Amygdala (tissue), 56 donors: Measurements from ENCODE around the gene MRNIP.
"Not testable (repeated sequence)": the region's sequence is repeated elsewhere in the genome, so short reads cannot be mapped to it uniquely, and the experiment has no call there.

ENCODE experiments used
- DNase-seq, 56 donors: peaks; one replicate each; lab custom pipeline; 2025; lab: John Stamatoyannopoulos, UW

Gene MRNIP

DNA sequence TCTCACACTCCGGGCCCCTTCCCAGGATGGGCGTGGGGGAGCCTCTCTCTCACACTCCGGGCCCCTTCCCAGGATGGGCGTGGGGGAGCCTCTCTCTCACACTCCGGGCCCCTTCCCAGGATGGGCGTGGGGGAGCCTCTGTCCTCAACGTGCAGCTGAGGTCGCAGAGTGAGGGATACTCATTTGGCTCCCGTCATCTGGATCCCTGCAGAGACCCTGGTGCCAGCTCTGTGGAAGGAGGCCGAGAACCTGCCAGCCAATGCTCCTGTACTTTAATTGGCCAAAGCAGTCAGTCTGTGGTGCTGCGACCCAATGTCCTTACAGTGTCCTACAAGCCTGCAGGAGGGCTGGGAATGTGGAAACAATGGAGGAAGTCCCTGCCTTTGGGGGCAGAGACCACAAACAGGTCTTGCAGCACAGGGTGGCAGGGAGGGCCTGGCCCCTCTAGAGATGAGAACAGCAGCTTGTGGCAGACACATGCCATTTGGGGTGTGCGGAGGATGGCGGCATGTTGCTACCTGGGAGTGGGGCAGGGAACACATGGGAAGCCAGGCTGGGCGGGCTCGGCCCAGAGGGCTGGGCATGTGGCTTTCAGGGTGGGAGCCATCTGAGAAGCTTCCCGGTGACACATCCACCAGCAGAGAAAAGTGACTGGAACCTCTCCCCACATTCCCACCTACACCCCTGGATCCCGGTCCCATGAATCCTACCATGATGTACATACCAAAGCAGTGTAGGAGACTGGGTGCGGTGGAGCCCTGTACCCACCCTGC is 13.6 kb upstream of the MRNIP start:
- DNase-seq = no peak

DNA sequence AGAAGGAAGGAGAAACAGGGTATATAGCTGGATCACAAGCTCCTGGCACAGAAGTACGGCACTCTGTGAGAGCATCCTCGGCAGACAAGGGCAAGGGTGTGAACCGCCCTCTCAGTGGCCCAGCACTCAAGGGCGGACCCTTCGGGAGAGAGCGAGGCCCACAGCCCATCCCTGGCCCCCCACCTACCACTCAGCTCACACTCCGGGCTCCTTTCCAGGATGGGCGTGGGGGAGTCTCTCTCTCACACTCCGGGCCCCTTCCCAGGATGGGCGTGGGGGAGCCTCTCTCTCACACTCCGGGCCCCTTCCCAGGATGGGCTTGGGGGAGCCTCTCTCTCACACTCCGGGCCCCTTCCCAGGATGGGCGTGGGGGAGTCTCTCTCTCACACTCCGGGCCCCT is 12.9 kb upstream of the MRNIP start:
- DNase-seq = not testable (repeated sequence)

DNA sequence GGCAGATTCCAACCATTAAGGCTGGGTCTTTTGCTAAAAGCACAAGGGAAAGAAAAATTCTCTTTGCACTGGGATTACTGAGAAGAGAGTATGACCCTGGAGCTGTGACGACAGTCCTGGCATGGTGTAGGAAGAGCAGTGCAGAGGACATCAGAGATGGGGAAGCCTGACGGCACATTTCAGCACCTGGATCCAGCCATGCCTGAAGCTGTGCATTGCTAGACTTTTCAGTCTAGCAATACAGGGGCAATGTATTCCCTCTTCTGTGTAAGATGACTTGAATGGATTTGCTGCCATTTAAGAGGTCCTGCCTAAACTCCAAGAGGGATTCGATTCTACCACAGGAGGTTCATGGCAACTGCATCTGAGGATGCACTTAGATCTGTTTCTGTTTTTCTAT is 12.3 kb upstream of the MRNIP start:
- DNase-seq = no peak

DNA sequence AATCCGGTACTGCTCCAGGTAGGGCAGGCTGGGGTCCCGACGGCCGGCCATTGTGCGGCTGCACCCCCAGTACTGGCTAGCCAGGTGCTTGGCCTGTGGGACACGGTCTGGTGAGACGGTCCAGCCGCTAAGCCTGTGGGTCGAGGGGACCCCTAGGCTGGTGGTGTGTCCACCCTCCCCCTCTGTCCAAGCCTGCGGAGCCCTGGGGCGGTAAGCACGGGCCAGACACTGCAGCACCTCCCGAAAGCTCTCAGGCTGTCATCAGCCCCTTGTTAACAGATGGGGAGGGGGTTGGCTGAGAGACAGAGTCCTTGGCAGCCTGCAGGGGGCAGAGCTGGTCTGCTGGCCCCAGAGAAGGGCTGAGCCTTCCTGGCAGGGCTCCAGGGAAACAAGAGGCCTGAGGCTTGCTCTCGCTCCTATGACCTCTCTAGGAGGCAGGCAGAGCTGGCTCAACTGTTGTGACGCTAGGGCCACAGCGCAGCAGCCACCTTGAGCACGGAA is 11.8 kb upstream of the MRNIP start:
- DNase-seq = peak in 28 of 56 donors; percentile 11 to 67 (median 42)

DNA sequence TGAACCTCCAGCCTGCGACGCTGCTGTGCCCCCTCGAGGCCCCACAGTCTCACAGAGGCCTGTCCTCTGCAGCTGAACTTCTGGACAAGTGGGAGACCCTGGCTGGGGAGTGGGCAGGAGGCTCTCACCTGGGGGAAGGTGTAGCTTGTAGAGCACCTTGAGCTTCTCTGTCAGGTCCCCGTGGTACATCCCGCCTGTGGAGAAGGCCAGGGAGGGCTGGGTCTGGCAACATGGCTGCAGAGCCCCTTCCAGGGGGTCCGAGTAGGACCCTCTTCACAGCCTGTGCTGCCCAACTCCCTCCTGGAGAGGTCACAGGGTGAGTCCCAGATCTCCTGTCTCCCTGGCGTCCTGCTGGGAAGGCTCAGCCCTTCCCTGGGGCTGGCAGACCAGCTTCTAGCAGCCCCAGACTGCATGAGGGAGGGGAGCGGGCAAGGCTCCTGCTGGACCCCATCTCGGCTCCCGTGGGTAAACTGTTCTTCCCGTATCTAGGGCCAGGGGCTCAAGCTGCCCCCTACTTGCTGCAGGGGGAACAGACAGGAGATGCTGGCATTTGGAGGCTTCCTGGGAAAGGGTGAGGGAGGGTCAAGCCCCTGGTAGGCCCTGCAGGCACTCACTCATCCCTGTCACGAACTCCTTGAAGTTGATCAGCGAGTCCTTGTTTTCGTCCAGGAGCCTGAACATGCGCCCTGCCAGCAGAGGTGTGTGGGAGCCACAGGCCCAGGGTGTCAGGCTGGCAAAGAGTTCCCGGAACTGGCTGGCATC is 11.2 kb upstream of the MRNIP start:
- no peak for DNase-seq

DNA sequence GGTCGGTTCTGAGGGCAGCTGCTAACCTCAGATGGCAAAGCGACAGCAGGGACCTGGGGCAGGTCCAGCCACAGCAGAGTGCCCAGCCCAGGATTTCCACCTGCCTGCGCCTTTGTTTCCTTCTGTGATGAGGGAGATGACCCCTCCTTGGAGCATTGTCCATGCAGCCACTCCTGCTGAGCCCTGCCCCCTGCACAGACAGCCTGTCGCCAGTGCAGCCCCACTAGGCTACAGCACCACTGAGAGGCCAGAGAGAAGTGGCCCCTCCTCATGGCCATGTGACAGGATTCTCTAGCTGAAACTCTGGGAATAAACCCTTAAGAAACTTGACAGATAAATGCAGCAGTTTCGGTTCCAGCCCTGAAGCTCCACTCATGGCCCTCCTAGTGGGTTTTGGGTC is 10.5 kb upstream of the MRNIP start:
- no peak for DNase-seq

DNA sequence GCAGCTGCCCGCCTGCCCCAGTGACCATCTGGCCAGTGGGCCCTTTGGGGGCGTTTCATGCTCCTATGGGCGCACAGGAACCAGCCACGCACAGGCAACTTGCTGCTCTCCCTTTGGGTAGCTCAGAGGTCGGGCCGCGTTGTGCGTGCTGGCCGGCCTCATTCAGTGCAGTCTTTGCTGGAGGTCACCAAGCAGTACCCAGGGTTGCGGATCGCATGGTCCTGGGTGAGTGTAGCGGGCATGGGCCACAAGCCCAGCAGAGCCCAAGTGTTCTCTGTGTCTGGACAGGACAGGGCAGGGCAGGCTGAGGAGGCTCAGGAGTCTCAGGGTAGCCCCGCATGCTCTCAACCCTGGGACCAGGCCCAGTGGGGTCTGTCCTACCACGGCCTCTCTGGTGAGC is 9.9 kb upstream of the MRNIP start:
- DNase-seq = no peak

DNA sequence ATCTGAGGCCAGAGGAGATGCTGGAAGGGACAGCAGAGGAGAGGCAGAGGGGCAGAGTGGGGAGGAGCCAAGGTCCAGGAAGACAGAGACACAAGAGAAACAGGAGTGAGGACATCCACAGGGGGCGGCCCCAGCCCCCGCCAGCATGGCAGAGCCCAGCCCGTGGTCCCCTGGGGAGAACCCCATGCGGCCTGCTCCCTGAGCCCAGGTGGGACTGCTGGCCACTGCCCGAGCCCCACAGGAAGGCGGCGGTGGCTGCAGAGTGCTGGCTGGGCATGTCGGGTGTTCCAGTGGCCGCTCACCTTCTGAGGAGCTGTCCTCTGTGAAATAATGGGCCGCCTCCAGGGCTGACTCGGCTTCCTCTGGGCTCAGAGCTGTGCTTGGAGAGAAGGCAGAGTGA is 8.9 kb upstream of the MRNIP start:
- no peak for DNase-seq

DNA sequence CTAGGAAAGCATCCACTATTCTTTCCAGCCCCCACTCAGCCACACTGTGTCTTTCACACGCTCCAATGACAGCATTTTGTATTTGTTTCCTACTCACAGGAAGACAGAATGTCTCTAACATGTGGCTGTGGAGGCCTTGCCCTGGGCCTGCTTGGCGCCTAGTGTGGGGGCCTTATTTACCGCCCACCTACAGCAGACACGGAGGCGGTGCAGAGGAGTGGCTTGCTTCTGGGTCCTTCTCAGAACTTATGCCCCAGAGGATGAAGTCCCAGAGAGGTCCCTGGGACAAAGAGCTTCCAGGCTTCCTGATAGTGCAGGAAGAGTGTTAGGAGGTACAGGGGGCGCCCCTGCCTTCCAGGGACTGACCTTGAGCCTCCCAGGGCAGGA is 8.5 kb upstream of the MRNIP start:
- no peak for DNase-seq

DNA sequence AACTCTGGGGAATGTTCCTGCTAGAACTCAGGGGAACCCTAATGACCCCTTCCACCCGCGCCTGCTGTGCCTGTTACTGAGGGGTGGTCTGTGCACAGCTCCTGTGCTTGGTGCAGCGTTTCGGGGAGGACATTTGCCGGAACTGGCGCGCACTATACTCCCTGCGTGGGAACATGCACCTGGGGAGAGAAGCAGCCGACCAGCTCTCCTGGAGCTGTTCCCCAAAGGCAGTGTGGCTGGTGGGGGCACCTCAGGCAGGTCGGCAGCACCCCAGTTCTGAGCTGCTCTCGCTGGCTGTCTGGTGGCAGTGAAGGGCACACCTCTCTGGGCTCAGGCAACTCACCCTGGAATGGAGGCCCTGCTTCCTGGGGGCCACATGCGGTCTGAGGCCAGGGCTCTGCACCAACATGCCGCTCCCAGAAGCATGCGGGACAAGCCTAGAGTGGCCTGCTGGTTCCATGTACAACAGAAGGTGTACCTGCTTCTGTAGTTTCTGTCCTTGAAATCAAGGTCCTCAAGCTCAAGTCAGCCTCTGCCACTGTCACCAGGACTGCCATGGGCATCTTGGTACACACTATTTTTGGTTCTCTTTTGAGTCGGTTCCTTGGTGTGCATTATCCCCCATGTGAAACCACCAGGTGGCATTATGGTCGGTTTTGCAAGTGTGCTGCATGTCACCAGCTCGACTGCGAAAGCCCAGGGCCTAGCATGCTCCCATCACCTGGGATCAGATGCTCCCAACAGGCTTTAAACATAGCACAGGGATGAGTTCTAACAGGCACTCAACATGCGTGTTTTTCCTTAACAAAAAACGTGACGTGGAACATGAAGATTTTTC is 7.8 kb upstream of the MRNIP start:
- DNase-seq = no peak

DNA sequence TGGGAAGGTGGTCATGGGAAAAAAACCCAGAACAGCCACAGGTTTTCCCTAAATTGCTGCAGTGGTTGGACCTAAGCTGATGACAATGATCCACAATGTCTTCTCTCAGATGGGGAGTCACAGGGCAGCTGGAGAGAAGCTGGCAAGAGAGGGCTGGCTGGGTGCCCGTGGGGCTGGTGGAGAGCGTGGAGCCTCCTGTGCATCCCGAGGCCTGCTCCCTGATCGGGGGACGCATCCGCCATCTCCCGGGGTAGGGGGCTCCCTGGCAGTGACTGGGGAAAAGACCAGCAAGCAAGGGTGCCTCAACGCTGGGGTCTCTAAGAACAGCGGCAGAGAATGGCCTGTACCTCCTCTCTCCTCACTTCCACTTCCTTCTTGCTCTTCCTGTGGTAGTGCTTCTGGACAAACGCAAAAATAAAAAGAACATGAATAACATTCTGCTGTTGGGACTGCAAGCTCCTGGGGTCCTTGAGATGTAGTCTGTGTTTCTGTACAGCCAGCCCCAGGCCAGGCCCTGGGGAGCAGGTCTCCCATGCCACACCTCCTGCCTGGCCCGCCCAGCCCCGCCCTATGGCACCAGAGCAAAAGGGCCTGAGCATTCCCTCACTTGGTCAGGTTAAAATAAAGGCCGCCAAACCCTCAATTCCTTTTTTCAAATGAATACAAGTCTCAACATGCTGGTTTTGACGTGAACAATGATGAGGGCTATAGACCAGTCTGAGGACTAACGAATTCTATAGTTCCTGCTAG is 7.0 kb upstream of the MRNIP start:
- peak in 23 of 56 donors; percentile 13 to 73 (median 40) for DNase-seq

DNA sequence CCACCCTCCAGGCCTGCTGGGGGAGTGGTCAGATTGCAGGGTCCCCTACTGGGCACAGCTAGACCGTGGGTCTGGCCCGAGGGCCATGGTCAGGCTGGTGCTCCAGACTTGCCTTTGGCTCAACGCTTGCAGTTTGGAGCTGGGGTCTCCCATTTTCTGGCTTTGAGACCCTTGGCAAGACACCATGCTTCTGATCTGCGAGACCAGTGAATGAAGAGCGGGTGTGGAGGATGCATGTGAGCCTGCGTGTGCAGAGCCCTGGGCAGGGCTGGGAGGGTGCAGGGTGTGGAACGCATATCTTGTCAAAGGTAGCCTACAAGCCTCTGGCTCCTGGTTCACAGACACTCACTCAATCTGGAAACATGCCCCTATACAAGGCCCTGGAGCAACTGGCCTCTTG is 6.1 kb upstream of the MRNIP start:
- no peak for DNase-seq

DNA sequence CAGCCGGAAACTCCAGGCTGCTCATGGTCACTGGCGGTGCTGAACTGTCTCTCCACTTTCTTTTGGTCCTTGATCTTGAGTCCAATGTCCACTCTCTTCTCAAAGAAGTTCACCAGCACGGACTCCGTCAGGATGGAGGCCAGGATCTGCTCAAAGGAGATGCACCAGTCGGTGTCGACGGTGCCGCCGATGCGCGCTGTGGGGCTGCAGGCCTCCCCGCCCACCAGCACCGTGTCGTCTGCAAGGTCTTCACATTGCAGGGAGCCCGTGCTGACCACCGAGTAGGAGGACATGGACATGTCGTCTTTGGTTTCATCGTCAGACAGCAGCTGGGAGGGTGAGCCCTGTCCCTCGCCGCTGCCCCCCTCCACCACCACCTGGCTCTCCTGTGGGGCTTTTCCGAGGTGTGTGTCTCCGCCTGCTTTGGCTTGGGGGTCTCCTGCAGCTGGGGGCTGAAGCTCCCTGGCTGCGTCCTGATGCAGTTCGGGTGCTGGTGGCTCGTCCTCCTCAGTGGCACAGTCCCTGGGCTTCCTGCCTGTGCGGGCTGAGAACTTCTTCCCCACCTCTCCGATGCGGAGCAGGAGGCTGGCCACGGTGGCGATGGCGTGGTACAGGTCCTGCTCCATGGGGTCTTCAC is 5.0 kb upstream of the MRNIP start:
- DNase-seq = no peak

DNA sequence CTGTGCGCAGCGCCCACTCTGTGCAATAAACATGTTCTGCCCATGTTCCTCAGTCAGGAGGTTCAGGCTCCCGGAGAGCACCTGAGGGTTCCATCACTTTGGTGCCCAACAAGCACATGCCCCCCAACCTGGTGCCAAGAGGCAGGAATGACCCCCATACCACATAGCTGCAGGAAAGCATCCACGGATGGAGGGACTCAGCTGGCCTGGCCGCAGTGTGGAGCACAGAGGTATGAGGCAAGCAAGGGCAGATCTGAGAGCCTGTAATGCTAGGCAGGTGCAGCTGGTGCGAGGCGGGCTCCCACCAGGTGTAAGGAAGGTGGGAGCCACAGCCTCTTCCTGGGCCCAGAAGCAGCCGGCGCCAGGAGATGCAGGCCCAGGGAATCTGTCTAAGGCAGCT is 4.3 kb upstream of the MRNIP start:
- no peak for DNase-seq

DNA sequence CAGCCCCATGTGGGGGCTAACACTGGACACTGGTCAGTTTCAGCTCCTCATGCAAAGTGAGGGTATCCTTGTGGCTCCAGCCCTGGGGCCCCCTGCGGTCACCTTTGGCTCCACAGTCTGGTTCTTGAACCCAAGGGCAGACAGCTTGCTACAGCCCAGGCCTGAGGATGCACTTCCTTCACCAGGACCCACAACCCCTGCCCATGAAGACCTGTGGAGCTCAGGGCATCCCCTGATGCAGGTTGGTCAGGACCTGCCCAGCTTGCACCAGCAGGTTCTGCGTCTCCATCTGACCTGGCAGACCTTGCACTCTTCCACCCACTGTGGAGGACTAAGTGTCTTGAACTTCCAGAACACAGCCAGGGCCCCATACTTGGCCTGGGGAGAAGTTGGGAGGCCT is 3.7 kb upstream of the MRNIP start:
- no peak for DNase-seq

DNA sequence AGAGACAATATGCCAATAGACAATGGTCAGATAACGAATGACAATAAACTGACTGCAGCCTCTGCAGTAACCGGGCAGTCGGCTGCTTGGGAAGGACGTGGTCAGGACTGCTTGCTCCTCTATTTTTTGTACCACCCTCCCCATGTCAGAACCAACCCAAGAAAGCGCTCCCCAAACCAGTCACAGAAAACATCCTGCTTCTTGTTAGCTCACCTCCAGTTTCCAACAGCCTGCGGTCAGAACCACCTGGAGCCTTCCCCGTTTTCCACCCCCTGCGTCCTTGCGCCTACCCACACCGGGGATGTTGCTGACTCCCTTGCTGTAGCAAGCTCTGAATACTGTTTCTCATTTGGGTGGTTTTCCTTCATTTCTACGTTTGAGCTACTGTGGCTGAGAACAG is 1.7 kb upstream of the MRNIP start:
- no peak for DNase-seq

DNA sequence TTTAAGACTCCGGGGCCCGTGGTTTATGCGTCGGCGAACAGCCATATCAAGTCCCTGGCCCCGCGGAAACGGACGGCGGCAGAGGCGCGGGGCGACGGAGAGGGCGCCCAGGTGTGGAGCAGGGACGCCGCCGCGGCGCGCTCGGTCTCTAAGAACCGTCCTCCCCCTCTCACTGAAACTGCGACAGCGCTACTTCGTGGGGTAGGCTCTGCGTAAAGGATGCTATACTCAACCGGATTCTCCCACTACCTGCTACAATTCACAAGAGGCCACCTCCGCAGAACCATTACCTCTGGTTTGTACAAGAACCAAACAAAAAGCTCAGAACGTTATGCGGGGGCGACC is 404 bp downstream of the MRNIP start:
- peak in 2 of 56 donors; percentile 49 to 65 for DNase-seq

DNA sequence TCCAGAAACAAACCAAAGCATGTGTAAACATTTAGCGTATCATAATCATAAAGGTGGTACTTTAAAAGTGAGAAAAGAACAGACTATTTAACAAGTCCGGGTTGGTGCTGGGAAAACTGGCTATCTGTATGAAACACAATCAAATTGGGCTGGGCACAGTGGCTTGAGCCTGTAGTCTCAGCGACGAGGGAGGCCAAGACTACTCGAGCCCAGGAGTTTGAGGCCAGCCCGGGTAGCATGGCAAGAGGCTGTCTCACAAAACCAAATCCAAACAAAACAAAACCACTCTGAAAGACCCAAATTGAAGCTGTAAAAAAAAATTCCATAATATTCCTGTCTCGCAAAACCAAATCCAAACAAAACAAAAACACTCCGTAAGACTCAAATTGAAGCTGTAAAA is 4.3 kb downstream of the MRNIP start:
- no peak for DNase-seq

DNA sequence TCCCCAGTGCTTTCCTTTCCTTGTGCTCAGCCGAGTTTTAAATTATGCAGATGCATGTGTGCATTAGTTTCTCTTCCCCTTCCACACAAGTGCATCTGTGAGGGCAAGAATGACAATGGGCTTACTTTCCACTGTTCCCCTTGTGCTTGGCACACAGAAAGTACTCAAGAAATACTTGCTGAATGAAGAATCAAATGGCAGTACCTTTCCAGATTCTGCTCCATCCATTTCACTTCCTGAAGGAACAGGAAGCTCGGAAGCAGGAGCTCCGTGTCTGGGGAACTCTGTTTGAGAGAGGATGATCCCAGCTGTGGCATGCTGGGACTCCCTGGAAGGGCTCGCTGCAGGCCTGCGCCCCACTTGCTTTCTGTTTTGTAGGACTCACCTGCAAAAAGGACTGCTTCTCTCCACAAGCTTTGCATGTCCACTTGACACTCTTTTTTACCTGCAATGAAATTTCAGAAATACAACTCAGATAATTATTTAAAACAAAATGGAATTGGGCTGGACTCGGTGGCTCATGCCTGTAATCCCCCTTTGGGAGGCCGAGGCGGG is 5.5 kb downstream of the MRNIP start:
- no peak for DNase-seq

DNA sequence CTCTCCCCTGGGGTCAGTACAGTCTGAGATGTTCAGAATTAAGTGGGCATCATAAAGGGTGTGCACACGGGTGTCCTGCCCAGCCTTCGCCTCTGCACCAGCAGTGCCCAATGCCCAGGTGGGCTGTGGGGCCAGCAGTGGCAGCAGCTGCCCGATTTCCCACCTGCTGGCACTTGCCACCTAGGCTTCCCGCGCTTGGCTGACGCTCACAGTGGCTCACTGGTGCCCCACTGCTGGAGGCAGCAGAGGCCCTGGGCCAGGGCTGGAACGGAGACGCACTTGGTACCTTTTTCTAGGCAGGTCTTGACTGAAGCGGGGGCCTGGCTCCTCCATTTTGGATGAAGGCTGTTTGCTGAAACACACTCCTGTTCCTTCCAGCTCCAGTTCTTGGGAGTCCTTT is 17.0 kb downstream of the MRNIP start:
- no peak for DNase-seq
